ENCODE results near the gene RPF1.
"Not testable (repeated sequence)": the region's sequence is repeated elsewhere in the genome, so short reads cannot be mapped to it uniquely, and the experiment has no call there.

RPF1 gene

GRCh38 chr1:84492726-84493125 is 13.7 kb downstream of the RPF1 start:
- DNase-seq, result no peak

GRCh38 chr1:84493747-84494146 is 14.7 kb downstream of the RPF1 start:
- DNase-seq, result no peak

- no peak for DNase-seq
Observed at GRCh38 chr1:84496498-84496897, 17.4 kb downstream of the RPF1 start.

GRCh38 chr1:84497631-84498275 is 18.7 kb downstream of the RPF1 start:
- DNase-seq, result no peak

DNA sequence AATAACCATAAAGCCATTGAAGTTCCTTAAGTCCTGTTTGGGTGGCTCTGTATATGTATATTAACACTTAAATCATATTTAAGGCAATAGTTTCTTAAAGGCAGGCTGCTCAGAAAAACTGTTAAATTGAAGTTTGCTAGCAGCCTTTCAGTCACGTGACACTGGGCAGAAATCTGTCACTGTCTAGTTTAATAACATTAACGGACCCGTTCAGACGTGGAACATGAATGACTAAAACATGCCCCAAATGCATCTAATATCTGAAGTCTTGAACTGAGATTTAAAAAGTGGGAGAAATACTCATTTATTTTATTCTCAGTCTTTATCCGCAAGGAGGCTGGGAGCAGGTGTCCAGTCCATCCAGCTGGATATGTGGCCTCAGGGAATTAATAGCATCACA is 23.9 kb downstream of the RPF1 start:
- no peak for DNase-seq

DNA sequence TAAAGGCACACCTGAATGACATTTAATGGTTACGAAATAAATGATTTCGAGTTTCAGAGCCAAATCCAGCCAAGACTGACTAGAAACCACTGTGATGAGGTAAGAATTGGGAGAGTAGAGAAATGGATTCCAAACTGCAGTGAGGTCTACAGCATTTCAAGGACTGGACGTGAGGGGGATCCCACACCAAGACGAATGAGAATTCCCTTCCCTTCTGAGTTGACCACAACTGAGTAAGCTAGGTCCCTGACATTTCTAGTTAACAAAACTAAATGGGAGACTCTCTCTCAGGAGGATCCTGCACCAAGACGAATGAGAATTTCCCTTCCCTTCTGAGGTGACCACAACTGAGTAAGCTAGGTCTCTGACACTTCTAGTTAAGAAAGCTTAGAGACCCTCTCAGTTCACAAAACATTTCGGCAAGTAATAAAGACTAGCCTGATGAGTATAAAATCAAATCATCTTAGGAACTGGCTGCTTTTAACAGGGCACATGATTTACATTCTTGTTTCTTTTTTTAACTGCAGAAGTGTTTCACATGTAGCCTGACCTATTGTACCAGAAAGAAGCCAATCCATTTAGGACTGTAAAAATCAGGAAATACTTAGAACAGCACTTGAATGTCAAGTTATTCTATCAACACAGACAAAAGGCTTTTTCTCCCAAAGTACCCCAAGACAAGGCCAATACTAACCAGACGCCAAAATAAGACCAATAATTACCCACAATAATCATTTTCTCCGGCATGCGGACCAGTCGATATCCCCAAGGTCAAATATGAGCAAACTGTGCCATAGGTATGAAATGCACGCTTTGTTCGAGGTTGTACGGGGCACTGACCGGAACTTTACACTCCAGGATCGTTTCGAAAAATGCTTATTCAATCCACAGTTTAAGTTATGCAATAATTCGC is 25.8 kb downstream of the RPF1 start:
- DNase-seq, result peak in 3 of 58 donors; percentile 19 to 38 (median 26)

DNA sequence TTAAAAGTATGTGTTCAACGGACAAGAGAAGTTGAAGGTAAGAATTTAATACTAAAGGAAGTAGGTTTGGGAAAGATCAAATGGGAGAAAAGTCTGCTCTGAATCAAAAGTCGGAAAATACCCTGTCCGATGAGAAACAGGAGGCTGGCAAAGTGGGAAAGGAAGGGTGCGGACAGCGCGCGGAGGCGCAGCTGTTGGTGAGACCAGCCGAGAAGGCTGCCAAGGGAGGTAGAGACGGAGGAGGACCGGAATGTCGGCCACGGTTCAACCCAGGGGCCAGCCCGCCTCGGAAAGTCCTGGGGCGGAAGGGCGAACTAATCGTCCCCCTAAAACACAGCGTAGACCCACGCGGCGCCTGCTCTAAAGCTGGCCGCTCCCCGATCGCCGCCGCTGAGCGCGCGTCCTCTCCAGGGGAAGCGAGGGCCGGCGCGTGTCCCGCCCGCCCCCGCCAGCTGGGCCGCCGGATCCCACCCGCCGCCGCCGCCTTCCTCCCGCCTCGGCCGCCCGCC is 26.5 kb downstream of the RPF1 start:
- DNase-seq, result peak in 20 of 58 donors; percentile 23 to 80 (median 62)

GRCh38 chr1:84506002-84506728 is 27.1 kb downstream of the RPF1 start, which contains the start of the genes GNG5 and SPATA1:
GNG5 (minus strand) TSS chr1:84506581; CDS start chr1:84506091, 490 bp downstream.
SPATA1 (plus strand) TSS chr1:84506386; CDS start chr1:84516360, 9,974 bp downstream.
- DNase-seq, result peak; percentile 64 to 97 (median 90)

GRCh38 chr1:84506729-84507453 is 27.8 kb downstream of the RPF1 start:
- no peak for DNase-seq

DNA sequence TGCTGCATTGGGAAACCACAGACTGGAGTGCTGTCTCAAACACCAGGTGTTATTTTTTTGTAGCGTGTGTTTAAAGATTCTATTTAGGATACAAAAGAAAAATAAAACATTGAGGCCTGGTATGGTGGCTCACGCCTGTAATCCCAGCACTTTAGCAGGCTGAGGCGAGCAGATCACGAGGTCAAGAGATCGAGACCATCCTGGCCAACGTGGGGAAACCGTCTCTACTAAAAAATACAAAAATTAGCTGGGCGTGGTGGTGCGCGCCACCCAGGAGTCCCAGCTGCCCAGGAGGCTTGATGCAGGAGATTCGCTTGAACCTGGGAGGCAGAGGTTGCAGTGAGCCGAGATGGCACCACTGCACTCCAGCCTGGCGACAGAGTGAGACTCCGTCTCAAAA is 28.8 kb downstream of the RPF1 start:
- DNase-seq, result not testable (repeated sequence)

GRCh38 chr1:84508510-84508909 is 29.4 kb downstream of the RPF1 start:
- DNase-seq, result no peak

DNA sequence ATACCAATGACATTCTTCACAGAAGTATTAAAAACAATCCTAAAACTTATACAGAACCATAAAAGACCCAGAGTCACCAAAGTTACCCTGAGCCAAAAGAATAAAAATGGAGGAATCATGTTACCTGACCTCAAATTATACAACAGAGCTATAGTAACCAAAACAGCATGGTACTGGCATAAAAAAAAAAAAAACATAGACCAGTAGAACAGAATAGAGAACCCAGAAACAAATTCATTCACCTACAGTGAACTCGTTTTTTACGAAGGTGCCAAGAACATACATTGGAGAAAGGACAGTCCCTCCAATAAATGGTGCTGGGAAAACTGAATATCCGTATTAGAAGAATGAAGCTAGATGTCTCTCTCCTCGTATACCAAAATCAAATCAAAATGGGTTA is 30.0 kb downstream of the RPF1 start:
- DNase-seq, result no peak

DNA sequence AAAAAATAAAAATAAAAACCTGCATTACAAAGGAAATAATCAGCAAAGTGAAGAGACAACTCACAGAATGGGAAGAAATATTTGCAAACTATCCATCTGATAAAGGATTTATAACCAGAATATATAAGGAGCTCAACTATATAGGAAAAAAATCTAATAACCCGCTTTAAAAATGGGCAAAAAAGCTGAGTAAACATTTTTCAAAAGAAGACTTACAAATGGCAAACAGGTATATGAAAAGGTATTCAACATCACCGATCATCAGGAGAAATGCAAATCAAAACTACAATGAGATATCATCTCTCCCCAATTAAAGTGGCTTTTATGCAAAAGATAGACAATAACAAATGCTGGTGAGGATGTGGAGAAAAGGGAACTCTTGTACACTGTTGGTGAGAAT is 31.1 kb downstream of the RPF1 start:
- DNase-seq, result no peak

DNA sequence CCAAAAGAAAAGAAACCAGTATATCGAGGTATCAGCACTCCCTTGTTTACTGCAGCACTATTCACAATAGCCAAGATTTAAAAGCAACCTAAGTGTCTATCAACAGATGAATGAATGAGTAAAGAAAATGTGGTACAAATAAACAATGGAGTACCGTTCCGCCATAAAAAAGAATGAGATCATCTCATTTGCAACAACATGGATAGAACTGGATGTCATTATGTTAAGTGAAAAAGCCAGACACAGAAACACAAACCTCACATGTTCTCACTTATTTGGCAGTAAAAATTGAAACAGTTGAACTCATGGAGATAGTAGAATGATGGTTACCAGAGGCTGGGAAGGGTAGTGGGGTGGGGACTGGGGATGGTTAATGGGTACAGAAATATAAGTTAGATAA is 31.6 kb downstream of the RPF1 start:
- no peak for DNase-seq

DNA sequence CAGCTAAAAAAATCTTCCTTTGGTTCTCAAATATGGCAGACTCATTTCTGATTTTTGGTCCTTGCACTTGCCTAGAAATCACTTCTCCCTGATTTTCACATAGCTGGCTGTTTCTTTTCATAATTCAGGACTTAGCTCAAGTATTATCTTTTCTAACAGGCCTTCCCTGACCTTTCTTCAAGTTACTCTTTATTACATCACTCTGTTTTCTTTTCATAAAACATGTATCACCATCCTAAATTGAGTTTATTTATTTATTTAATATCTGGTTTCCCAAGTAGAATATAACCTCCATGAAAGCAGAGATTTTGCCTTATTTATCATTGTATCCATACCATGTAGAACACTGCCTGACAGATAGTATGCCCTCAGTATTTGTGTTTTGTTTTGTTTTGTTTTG is 45.5 kb downstream of the RPF1 start:
- no peak for DNase-seq

DNA sequence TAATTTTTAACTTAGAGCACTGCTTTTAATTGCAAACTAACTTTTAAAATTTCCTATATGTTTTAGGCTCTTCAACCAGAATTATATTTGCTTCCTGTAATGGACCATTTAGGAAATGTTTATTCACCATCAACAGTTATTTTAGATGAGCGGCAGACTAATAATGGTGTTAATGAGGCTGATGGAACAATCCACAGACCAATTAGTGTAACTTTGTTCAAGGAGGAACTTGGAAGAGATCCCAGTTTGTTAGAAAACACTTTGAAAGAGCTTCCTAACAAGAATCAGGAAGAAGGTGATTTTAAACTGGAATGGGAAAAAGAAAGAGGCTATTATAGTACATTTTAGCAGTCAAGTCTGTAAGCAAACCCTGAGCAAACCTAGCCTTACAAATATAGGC is 46.7 kb downstream of the RPF1 start:
- DNase-seq, result peak in 1 of 58 donors; percentile 29

GRCh38 chr1:84538599-84538998 is 59.5 kb downstream of the RPF1 start:
- no peak for DNase-seq

GRCh38 chr1:84539972-84540371 is 60.9 kb downstream of the RPF1 start:
- no peak for DNase-seq

DNA sequence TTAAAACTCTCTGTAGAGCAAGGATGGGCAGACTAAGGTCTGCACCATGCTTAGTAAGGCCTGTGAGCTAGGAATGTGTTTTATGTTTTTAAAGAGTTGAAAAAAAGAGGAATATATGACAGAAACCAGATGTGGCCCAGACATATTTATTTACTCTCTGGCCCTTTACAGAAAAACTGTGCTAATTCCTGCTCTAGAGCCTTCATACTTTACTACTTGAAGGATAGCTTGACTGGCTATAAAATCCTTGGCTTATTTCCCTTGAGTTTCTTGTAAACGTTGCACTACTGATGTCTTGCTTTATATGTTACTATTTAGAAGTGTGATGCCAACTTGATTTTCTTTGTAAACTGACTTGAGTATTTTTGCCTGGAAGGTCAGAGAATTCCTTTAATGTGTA is 61.7 kb downstream of the RPF1 start:
- DNase-seq, result no peak

- no peak for DNase-seq
Observed at GRCh38 chr1:84541679-84542078, 62.6 kb downstream of the RPF1 start.

All from anterior cingulate cortex (tissue), 58 donors.